ENCODE data around the gene CFAP52.
"Not testable (repeated sequence)": the region's sequence is repeated elsewhere in the genome, so short reads cannot be mapped to it uniquely, and the experiment has no call there.

The CFAP52 gene

DNA sequence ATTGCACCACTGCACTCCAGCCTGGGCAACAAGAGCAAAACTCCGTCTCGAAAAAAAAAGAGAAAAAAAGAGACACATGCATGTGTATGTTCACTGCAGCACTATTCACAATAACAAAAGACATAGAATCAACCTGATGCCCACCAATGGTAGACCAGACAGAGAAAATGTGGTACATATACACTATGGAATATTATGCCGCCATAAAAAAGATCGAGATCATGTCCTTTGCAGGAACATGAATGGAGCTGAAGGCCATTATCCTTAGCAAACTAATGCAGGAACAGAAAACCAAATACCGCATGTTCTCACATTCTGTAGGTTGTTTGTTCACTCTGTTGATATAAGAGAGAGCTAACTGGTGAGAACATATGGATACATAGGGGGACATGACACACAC is 9.7 kb upstream of the CFAP52 start:
- in situ Hi-C loops (cut with MboI; ENCODE audit: low sequenced_read_pairs), result not testable (repeated sequence)

DNA sequence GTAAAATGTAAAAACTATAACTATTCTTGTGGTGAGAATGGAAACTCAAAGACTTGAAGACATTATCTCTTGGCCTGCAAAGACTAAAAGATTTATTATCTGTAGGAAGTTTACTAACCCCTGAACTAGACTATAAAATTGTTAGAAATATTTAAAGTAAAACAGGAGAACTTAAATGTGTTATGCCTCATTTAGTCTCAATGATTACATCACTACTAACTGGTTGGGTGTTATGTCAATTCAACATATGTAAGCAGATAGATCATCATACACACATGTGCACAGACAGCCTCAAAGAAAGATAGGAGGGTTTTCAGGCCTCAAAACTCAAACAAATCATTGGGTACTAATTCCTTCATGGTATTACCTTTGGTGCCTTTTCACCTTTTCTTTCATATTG is 8.4 kb upstream of the CFAP52 start:
- in situ Hi-C loops (cut with MboI; ENCODE audit: low sequenced_read_pairs), result no loop called here

DNA sequence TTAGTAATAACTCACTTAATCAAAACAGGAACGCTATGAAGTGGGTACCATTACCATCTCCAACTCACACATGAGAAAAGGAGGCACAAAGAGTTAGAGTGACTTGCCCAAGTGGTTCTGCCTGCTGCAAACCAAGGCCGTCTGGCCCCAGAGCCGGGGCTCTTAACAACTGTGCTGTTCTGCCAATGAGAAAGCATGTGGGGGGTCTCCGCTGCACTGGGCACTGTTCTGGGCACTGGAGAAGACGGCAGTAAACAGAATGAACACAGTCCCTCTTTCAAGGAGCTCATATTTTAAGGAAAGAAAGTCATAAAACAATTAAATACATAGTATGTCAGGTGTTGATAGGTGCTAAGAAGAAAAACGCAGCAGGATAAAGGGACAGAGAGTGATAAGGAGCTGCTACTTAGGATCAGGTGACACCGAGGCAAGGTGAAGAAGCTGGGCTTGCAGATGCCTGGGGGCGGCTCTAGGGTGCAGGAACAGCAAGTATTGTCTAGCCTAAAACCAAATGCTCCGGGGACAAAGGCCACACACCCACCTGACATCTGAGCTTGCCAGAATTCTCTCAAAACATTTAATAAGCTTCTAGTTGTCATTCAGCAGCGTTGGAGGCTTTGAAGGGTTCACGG is 7.4 kb upstream of the CFAP52 start:
- in situ Hi-C loops (cut with MboI; ENCODE audit: low sequenced_read_pairs), result no loop called here

DNA sequence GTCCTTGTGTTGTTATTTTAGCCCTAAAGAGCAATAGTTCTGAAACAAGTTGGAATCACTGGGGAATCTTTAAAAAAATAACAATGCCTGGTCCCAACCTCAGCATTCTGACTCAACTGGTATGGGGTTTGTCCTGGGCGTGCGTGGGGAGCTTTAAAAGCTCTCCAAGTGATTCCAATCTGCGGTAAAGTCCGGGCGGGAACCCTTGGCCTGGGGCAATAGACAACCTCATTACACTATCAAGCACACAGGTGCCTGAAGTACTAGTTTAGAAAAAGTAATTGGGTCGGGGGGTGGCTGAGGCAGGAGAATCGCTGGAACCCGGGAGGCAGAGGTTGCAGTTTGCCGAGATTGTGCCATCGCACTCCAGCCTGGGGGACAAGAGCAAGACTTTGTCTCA is 5.2 kb upstream of the CFAP52 start:
- in situ Hi-C loops (cut with MboI; ENCODE audit: low sequenced_read_pairs), result no loop called here

DNA sequence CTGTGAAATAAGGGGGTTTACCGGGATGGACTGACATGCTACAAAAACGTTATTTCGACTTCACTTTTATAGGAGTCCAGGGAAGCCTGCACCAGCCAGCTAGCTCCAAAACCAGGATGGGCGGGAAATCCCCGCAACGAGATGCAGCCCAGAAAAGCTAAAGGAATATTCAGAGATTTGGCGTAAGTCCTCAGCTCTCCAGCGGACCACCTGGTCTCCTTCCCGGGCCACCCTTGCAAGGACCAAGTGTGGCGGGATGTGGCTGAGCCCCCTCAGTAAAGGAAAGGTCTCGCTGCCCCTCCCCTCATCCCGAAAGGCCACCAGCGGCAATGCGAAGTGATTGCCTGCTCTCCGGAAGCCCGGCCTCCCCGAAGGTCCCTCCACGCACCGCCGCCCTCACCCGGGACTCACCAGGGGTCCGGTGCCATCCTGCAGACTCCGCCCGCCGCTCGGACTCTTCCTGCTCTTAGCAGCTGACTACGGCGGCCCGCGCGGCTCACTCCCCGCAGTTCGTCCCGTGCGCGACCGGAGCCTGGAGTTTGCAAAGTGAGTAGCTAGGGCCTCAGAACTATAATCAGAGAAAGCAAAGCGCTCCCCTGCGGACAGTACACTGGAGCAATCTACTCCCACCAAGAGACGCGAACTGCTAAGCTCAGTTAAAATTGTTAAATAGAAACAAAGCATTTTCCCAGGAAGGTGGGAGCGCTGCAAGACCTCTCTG is 901 bp upstream of the CFAP52 start, which contains the start of gene STX8:
TSS of gene STX8 (minus strand) at position 440 of the 721 bp plus-strand sequence. CDS start at position 428, 12 bp downstream.
- in situ Hi-C loops (cut with MboI; ENCODE audit: low sequenced_read_pairs), result no loop called here

DNA sequence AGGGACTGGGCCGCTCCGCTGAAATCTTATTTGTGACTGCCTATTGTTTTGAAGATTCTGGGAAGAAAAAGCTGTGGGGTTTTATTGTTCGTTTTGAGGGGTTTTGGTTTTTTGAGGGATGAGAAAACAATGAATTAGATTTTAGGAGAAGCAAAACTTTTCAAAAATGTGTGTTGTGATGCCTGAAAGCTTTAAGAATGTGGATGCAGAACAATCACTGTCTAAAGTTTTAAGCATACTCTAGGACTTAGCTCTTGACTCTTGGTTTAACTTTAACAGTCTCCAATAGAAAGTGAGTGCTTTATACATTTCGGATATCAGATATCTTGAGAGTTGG is 899 bp downstream of the CFAP52 start:
- in situ Hi-C loops (cut with MboI; ENCODE audit: low sequenced_read_pairs), result no loop called here

DNA sequence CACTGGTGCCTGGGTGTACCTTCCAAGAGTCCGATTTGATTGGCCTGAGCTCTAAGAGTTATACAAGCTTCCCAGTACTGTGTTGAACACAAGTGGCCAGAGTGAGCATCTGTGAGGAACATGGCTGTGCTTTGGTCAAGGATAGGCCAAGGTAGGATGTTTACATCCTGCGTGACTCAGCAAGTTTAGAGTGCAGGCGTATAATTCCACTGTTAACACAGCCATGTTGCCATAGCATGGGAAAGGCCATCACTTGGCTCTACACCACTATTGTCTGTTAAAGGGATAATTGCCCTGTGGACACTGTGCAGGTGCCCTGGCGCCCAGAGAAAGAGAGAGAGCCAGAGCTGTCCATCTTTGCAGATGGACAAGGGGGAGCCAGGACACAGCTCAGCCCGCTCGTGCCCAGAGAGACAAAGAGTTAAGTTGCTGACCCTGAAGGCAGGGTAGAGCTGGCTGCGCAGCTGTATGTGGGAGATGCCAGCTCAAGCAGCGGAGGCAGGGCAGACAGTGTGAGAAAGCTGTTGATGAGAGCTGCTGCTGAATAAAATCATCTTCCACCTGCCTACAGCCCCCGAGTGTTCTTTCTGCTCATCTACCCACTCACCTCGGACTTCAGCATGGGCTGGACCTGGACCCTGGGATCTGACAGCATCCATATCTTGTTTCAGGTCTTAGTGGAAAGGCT is 11.7 kb downstream of the CFAP52 start:
- in situ Hi-C loops (cut with MboI; ENCODE audit: low sequenced_read_pairs), result no loop called here

DNA sequence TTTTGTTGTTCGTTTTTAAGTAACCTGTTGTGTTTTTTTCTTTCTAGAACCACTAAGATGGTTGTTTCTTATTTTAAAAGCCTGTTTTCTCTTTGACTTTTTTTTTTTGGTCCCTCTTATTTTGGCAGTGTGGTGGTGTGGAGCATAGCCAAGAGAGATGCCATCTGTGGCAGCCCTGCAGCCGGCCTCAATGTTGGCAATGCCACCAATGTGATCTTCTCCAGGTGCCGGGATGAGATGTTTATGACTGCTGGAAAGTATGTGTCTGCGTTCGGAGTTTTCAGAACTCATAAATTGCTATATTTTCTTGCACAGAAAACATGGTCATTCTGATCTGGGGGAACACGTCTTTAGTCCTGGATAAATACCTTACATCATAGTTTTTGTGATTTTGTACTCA is 17.6 kb downstream of the CFAP52 start:
- in situ Hi-C loops (cut with MboI; ENCODE audit: low sequenced_read_pairs), result no loop called here

DNA sequence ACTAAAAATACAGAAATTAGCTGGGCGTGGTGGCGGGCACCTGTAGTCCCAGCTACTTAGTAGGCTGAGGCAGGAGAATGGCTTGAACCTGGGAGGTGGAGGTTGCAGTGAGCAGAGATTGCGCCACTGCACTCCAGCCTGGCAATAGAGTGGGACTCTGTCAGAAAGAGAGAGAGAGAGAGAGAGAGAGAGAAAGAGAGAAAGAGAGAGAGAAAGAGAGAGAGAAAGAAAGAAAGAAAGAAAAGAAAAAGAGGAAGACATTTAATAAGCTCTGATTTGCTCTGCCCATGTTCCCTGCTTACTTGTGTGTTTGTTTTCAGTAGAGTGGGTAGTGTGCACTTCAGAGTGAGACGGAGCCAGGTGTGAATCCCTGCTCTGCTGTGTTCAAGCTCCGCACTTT is 21.2 kb downstream of the CFAP52 start:
- in situ Hi-C loops (cut with MboI; ENCODE audit: low sequenced_read_pairs), result not testable (repeated sequence)

DNA sequence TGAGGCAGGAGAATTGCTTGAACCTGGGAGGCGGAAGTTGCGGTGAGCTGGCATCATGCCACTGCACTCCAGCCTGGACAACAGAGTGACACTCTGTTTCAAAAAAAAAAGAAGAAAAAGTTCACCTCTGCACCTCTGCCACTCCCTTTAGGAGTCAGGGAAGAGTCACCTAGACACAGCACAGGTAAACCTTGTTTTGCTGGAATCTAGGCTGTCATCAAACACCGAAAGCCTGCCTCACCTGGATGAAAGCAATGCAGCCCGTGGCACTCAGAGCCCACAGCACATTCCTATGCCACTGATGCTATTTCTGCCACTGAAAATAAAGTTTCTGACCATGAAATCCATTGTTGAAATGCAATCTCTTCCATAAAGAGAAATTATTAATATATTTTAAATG is 22.2 kb downstream of the CFAP52 start:
- in situ Hi-C loops (cut with MboI; ENCODE audit: low sequenced_read_pairs), result no loop called here

DNA sequence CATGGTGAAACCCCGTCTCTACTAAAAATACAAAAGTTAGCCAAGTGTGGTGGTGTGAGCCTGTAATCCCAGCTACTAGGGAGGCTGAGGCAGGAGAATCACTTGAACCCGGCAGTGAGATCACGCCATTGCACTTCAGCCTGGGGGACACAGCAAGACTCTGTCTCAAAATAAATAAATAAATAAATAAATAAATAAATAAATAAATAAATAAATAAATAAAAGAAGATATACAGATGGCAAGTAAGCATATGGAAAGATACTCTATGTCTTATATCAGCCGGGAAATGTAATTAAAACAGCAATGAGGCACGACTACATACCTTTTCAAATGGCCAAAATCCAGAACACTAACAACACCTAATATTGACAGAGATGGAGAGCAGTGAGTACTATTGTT is 28.1 kb downstream of the CFAP52 start:
- in situ Hi-C loops (cut with MboI; ENCODE audit: low sequenced_read_pairs), result not testable (repeated sequence)

DNA sequence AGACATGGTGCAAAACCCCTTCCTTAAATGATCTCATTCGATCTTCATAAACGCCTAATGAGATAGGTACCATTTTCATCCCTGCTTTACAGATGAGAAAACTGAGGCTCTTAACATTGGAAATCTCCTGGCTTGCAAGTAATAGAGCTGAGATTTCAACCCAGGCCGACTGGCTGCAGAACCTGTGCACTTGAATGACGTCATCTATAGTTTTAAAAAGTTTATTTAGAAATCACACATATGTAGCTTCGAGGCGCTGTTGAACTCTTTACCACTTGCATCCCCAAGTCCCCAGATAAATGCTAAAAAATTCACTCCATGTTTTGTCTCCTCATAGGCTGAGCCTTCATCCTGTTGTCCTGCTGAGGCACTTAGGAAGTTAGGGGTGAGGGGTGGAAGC is 30.0 kb downstream of the CFAP52 start:
- in situ Hi-C loops (cut with MboI; ENCODE audit: low sequenced_read_pairs), result no loop called here

DNA sequence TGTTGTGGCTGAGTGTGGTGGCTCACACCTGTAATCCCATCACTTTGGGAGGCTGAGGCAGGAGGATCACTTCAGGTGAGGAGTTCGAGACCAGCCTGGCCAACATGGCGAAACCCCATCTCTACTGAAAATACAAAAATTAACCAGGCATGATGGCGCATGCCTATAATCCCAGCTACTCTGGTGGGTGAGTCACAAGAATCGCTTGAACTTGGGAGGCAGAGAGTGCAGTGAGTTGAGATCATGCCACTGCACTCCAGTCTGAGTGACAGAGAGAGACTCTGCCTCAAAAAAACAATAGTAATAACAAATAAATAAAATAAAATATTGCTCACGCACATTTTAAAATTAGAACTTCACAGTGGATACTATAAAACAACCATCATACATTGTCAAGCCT is 30.6 kb downstream of the CFAP52 start:
- in situ Hi-C loops (cut with MboI; ENCODE audit: low sequenced_read_pairs), result not testable (repeated sequence)

DNA sequence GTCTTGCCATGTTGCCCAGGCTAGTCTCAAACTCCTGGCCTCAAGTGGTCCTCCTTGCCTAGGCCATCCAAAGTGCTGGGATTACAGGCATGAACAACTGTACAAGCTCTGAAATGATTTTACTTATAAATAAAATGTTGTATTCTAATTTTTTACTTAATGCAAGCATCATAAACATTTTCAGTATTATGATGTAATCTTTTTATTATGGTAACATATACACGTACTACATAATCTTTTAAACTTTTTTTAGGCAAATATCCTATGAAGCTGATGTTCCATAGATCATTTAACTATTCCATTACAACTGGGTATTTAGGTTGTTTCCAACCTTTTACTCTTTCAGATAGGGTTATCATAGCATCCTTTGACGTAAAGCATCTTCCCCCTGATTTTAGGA is 35.1 kb downstream of the CFAP52 start:
- in situ Hi-C loops (cut with MboI; ENCODE audit: low sequenced_read_pairs), result no loop called here

DNA sequence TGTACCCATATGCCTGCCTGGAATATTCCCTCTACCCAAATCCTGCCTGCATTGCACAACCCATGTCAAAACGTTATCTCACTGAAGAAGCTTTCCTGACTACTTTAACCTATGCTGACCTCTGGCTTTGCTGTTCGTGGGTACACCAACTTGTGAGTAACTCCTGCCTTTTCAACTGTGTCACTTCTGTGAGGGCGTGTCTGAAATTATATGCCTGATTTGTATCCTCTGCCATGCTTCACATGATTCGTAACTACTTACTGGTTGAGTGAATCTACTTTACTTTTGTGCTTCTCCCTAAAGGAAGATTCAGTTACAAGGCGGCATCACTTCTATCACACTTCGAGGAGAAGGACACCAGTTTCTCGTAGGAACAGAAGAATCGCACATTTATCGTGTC is 35.6 kb downstream of the CFAP52 start:
- in situ Hi-C loops (cut with MboI; ENCODE audit: low sequenced_read_pairs), result no loop called here

DNA sequence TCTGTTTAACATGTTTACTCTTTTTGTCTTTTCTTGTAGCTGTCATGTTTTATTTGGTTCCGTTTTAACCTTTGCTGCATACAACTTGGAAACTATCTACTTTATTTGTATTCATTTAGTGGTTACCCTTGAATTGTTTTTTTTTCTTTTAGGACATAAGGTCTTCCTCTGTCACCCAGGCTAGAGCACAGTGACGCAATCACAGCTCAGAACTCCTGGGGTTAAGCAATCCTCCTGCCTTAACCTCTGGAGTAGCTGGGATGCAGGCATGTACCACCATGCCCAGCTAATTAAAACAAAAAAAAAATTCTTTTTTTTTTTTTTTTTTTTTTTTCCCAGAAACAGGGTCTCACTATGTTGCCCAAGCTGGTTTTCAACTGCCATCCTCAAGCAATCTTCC is 39.0 kb downstream of the CFAP52 start:
- in situ Hi-C loops (cut with MboI; ENCODE audit: low sequenced_read_pairs), result no loop called here

DNA sequence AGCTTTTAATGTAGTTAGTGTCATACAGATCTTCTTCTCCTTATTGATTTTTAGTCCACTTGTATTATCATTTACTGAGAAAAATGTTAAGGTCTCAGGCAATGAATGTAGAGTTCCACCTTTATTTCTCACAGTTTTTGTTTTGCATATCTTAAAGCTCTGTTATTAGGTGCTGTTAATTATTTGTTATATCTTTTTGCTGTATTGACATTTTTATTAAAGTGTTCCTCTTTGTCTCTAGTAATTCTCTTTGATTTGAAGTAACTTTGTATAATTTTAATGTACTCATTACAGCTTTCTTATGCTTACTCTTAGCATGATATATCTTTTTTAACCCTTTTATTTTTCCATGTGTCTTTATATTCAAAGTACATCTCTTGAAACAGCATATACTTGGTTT is 46.5 kb downstream of the CFAP52 start:
- in situ Hi-C loops (cut with MboI; ENCODE audit: low sequenced_read_pairs), result no loop called here

DNA sequence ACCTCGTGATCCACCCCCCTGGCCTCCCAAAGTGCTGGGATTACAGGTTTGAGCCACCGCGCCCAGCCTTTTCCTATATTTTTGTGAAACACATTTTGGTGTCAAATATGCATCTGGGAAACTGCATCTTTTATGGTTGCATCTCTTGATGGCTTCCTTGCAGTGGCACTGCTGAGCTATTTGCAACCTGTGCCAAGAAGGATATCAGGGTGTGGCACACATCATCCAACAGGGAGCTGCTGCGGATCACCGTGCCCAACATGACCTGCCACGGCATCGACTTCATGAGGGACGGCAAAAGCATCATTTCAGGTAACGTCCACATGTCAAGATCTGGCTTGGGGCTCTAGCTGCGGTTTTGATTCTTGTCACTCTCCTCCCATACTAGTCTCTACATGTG is 52.1 kb downstream of the CFAP52 start:
- in situ Hi-C loops (cut with MboI; ENCODE audit: low sequenced_read_pairs), result no loop called here

DNA sequence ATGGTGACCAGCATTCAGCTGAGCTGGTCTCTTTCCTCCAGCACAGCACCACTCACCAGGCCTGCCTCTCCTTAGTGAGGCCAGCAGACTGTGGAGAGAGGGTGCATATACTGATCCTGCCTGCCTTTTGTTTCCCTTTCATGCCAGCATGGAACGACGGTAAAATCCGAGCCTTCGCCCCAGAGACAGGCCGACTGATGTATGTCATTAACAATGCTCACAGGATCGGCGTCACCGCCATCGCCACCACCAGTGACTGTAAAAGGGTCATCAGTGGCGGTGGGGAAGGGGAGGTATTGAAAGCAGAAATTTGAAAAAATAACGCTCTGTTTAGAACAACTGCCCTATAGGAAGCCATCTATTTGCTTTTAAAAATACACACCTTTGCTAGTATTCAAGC is 56.3 kb downstream of the CFAP52 start:
- in situ Hi-C loops (cut with MboI; ENCODE audit: low sequenced_read_pairs), result no loop called here

DNA sequence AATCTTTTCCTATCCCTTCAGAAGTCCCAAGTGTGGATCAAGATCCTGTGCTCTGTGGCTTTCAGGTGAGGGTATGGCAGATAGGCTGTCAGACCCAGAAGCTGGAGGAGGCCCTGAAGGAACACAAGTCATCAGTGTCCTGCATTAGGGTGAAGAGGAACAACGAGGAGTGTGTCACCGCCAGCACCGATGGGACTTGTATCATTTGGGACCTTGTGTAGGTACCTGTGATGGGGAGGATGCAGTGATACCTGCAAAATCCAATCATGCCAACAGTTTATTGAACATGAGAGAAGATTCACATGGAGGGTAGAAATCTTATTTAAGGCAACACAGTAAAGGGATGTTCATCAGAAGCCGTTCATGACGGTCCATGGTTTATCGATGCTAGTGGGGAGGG is 58.9 kb downstream of the CFAP52 start:
- in situ Hi-C loops (cut with MboI; ENCODE audit: low sequenced_read_pairs), result no loop called here

DNA sequence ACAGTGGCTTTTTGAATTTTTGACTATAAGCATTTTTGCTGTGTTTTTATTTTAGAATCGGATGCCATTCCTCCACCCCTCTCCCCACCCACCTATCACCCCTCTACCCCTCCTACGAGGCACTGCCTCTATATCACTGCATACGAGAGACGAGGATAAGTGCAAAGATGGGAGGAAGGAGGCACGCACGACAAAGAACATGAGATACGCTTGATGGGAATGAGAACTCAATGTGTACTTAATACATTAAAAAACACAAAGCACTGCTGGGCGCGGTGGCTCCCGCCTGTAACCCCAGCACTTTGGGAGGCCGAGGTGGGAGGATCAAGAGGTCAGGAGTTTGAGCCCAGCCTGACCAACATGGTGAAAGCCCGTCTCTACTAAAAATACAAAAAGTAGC is 60.1 kb downstream of the CFAP52 start:
- in situ Hi-C loops (cut with MboI; ENCODE audit: low sequenced_read_pairs), result no loop called here

DNA sequence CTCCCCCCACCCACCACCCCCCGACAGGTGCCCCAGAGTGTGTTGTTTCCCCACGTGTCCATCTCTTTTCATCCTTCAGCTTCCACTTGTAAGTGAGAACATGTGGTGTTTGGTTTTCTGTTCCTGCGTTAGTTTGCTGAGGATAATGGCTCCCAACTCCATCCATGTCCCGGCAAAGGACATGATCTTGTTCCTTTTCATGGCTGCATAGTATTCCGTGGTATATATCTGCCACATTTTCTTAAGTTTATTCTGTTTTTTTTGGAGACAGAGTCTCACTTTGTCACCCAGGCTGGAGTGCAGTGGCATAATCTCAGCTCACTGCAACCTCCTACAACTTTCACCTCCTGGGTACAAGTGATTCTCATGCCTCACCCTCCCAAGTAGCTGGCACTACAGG is 63.9 kb downstream of the CFAP52 start:
- in situ Hi-C loops (cut with MboI; ENCODE audit: low sequenced_read_pairs), result not testable (repeated sequence)
